ENCODE results near the gene GINS1. TPM values are rescaled to one million over a fixed set of nuclear protein-coding genes. Genes with fewer than 3 reads are reported as not detected.

GINS1 gene
- 2.0 and 3.6 TPM in 2 replicates for total RNA-seq
- 1.9 TPM for total RNA-seq (2013)
- polyA plus RNA-seq, result 0.61 and 0.88 TPM in 2 replicates
- 0.17 and 0.64 TPM in 2 replicates for polyA minus RNA-seq

- intact Hi-C loops (cut with micrococcal nuclease), result loop anchor here (1.0 to 5.0 kb wide), 3 partner anchors 16 to 289 kb away; partner anchors contain the start of genes PYGB and ZNF337
- H4K20me1 ChIP-seq (ENCODE audit: control insufficient read depth, insufficient read depth, low read length, poor library complexity, severe bottlenecking), result no peaks in the 10 kb centered on the region
- ChIA-PET CTCF (interaction anchor here (1.2 to 3.5 kb wide), 4 partner anchors 10 to 414 kb away, joined by 3 to 40 read pairs (median 8); no protein-coding TSS in a partner anchor), POLR2A (interaction anchor here (0.5 to 1.3 kb wide), 3 partner anchors 8 to 599 kb away, joined by 3 to 5 read pairs (median 3); partner anchors contain the start of gene ABHD12)
- peak within 1 kb of the TSS; percentile 87 for H3K4me2 ChIP-seq (replicated peaks; ENCODE audit: low read depth, low read length, poor library complexity, severe bottlenecking)
- 1% methylated on average over 56 of the region's 56 CpGs for WGBS (ENCODE audit: insufficient coverage)
- H3K9ac ChIP-seq (ENCODE audit: low read length), result peak within 1 kb of the TSS; percentile 90
- H3K27ac ChIP-seq (ENCODE audit: low read length in 2 of 2), result peak within 1 kb of the TSS in 1 of 2 donors; percentile 69
- no peaks in the 10 kb centered on the region for H3K36me3 ChIP-seq (replicated peaks in 1 of 2; ENCODE audit: control extremely low read depth in 1 of 2, control insufficient read depth in 1 of 2, extremely low read depth in 1 of 2, insufficient read depth in 2 of 2, low read length in 1 of 2)
- H3K27me3 ChIP-seq (replicated peaks in 1 of 4; ENCODE audit: control extremely low read depth in 1 of 4, control insufficient read depth in 3 of 4, insufficient read depth in 4 of 4, low read length in 3 of 4), result no peaks in the 10 kb centered on the region
- peaks cover 2 to 16% (median 14%) of the 10 kb centered on the region in 3 donors for H3K9me3 ChIP-seq (ENCODE audit: control extremely low read depth in 1 of 3, control insufficient read depth in 2 of 3, insufficient read depth in 1 of 3, low read length in 2 of 3)
- peaks cover 6% of the 10 kb centered on the region for H3K79me2 ChIP-seq (ENCODE audit: control insufficient read depth, insufficient read depth, low read length)
- DNase-seq, result peak; percentile 83
- H2AFZ ChIP-seq (ENCODE audit: insufficient read depth, low read depth, low read length, poor library complexity, severe bottlenecking), result peak within 1 kb of the TSS; percentile 96
- Mint-ChIP-seq H3K4me1 (peaks cover 12% of the 10 kb centered on the region), H3K9me3 (ENCODE audit: insufficient read depth) (peaks cover 7% of the 10 kb centered on the region), H3K4me3 (peak within 1 kb of the TSS; percentile 95), H3K27ac (peak within 1 kb of the TSS; percentile 85), H3K27me3 (no peaks in the 10 kb centered on the region)
- ATAC-seq (ENCODE audit: low read depth), result peak; percentile 95
- H3K4me3 ChIP-seq (ENCODE audit: control extremely low read depth in 1 of 5, extremely low read depth in 1 of 5, insufficient read depth in 1 of 5, low read depth in 2 of 5, low read length in 4 of 5), result peak within 1 kb of the TSS; percentile 71 to 80 (median 74)
- peaks cover 5 to 6% of the 10 kb centered on the region in 2 donors for H3K4me1 ChIP-seq (ENCODE audit: control insufficient read depth in 2 of 2, insufficient read depth in 2 of 2, low read length in 2 of 2)
- no peak for TF ChIP-seq EZH2 (IDR thresholded peaks at IDR 0.05; ENCODE audit: borderline replicate concordance, insufficient read depth, low read depth, low read length, poor library complexity, severe bottlenecking)
- TF ChIP-seq CTCF (IDR thresholded peaks at IDR 0.05), result no peak
Observed at GRCh38 chr20:25407311-25408169, at the start of gene GINS1. GINS1 (plus strand) TSS chr20:25407673; CDS start chr20:25407821, 148 bp downstream.

All from B cell (primary cell).